Muscle of leg (tissue), 11 donors: ENCODE data around the gene ZNF408. TPM values are rescaled to one million over a fixed set of nuclear protein-coding genes. Genes with fewer than 3 reads are reported as not detected.

Source experiments
- DNase-seq: peaks from one replicate; pipeline ENCODE4 v3.0.0; 2013
- H3K27ac ChIP-seq: one replicate; pipeline ENCODE4 v1.5.1; 2013; ENCODE audit warnings: mild to moderate bottlenecking, low read length, control low read depth
- H3K27me3 ChIP-seq: one replicate; pipeline ENCODE4 v1.6.1; 2013; ENCODE audit warnings: low read length; ENCODE audit not compliant: control insufficient read depth, insufficient read depth
- H3K36me3 ChIP-seq: one replicate; pipeline ENCODE4 v1.6.1; 2013; ENCODE audit warnings: low read length; ENCODE audit not compliant: control insufficient read depth, insufficient read depth
- H3K4me1 ChIP-seq: one replicate; pipeline ENCODE4 v1.6.1; 2013; ENCODE audit warnings: low read length; ENCODE audit not compliant: control insufficient read depth, insufficient read depth
- H3K4me3 ChIP-seq: one replicate; pipeline ENCODE4 v1.5.1; 2013; ENCODE audit warnings: low read length, control low read depth
- H3K9me3 ChIP-seq: replicated peaks from 2 replicates; pipeline ENCODE4 v1.6.1; 2013; ENCODE audit warnings: low read depth, low read length; ENCODE audit not compliant: control insufficient read depth
- WGBS: methylation state at CpG from one replicate; pipeline ENCODE4 v1.1.5; 2013; ENCODE audit warnings: missing lambda C conversion rate; ENCODE audit not compliant: insufficient coverage; 5-methylcytosine and 5-hydroxymethylcytosine counted together
- polyA plus RNA-seq, 8 donors: library from polyadenylated mRNA; unstranded; fragments of 120-200 nt; gene quantifications; one replicate each; pipeline versions ENCODE4 v1.2.1 to v1.2.3, GENCODE V29; 2013; ENCODE audit warnings: inconsistent platforms in 1 of 8, low replicate concordance in 1 of 8; ENCODE audit not compliant: insufficient read length in 8 of 8, insufficient read depth in 1 of 8
- total RNA-seq: library from RNA; stranded (reverse); fragments of 120-200 nt; gene quantifications from one replicate; pipeline ENCODE4 v1.2.4, GENCODE V29; 2013

The ZNF408 gene
- total and polyA plus RNA-seq, 9 donors = 5.8 to 14.8 (median 8.3) TPM

GRCh38 chr11:46736615-46737014 lies 35.8 kb downstream of the ZNF408 start:
- Histone ChIP-seq H3K27me3 (no peaks in the 10 kb centered on the region), H3K36me3 (peaks cover 7% of the 10 kb centered on the region), H3K4me1 (no peaks in the 10 kb centered on the region), H3K4me3 (no peak overlapping the region), H3K27ac (no peak overlapping the region), H3K9me3 (no peaks in the 10 kb centered on the region)
- WGBS = 86% methylated on average over 2 of the region's 5 CpGs
- DNase-seq = no peak

GRCh38 chr11:46737699-46738098 lies 36.9 kb downstream of the ZNF408 start:
- Histone ChIP-seq H3K27ac (no peak overlapping the region), H3K4me1 (no peaks in the 10 kb centered on the region), H3K36me3 (peaks cover 18% of the 10 kb centered on the region), H3K4me3 (no peak overlapping the region), H3K9me3 (no peaks in the 10 kb centered on the region), H3K27me3 (no peaks in the 10 kb centered on the region)
- no peak for DNase-seq
- 90% methylated on average over 3 of the region's 11 CpGs for WGBS

GRCh38 chr11:46738887-46739286 lies 38.1 kb downstream of the ZNF408 start:
- no peaks in the 10 kb centered on the region for H3K4me1 ChIP-seq
- H3K36me3 ChIP-seq = peaks cover 29% of the 10 kb centered on the region
- H3K27ac ChIP-seq = no peak overlapping the region
- no peak for DNase-seq
- H3K27me3 ChIP-seq = no peaks in the 10 kb centered on the region
- no peaks in the 10 kb centered on the region for H3K9me3 ChIP-seq
- H3K4me3 ChIP-seq = no peak overlapping the region
- WGBS = 66% methylated on average over 5 of the region's 6 CpGs

GRCh38 chr11:46741600-46742484 lies 41.0 kb downstream of the ZNF408 start:
- H3K27ac ChIP-seq = no peak overlapping the region
- no peak overlapping the region for H3K4me3 ChIP-seq
- 55% methylated on average over 3 of the region's 12 CpGs for WGBS
- no peaks in the 10 kb centered on the region for H3K9me3 ChIP-seq
- peak; percentile 20 for DNase-seq
- H3K27me3 ChIP-seq = no peaks in the 10 kb centered on the region
- peaks cover 47% of the 10 kb centered on the region for H3K36me3 ChIP-seq
- H3K4me1 ChIP-seq = no peaks in the 10 kb centered on the region

GRCh38 chr11:46743043-46743442 lies 42.2 kb downstream of the ZNF408 start:
- no peak overlapping the region for H3K27ac ChIP-seq

GRCh38 chr11:46743693-46744339 lies 43.0 kb downstream of the ZNF408 start:
- Histone ChIP-seq H3K27me3 (no peaks in the 10 kb centered on the region), H3K36me3 (peaks cover 61% of the 10 kb centered on the region), H3K27ac (no peak overlapping the region), H3K9me3 (no peaks in the 10 kb centered on the region), H3K4me3 (no peak overlapping the region), H3K4me1 (no peaks in the 10 kb centered on the region)
- 97% methylated on average over 6 of the region's 10 CpGs for WGBS
- no peak for DNase-seq

More at GRCh38 chr11:46743043-46743442, 42.2 kb downstream of the ZNF408 start:
- Histone ChIP-seq H3K9me3 (no peaks in the 10 kb centered on the region), H3K4me3 (no peak overlapping the region), H3K36me3 (peaks cover 58% of the 10 kb centered on the region), H3K27me3 (no peaks in the 10 kb centered on the region), H3K4me1 (no peaks in the 10 kb centered on the region)
- no peak for DNase-seq
- no CpG with 5 or more reads among the region's 2 CpGs for WGBS

- no peak overlapping the region for H3K4me3 ChIP-seq
- no peaks in the 10 kb centered on the region for H3K4me1 ChIP-seq
- no peaks in the 10 kb centered on the region for H3K9me3 ChIP-seq
- no peak for DNase-seq
- no peaks in the 10 kb centered on the region for H3K27me3 ChIP-seq
- H3K36me3 ChIP-seq = peaks cover 70% of the 10 kb centered on the region
- no peak overlapping the region for H3K27ac ChIP-seq
- no CpG with 5 or more reads among the region's 1 CpG for WGBS
Measured at GRCh38 chr11:46745328-46745727, 44.5 kb downstream of the ZNF408 start.

- no peak for DNase-seq
- no peaks in the 10 kb centered on the region for H3K4me1 ChIP-seq
- H3K9me3 ChIP-seq = no peaks in the 10 kb centered on the region
- no peak overlapping the region for H3K4me3 ChIP-seq
- no peak overlapping the region for H3K27ac ChIP-seq
- H3K27me3 ChIP-seq = no peaks in the 10 kb centered on the region
- H3K36me3 ChIP-seq = peaks cover 74% of the 10 kb centered on the region
- no CpG with 5 or more reads among the region's 3 CpGs for WGBS
Measured at GRCh38 chr11:46745995-46746394, 45.2 kb downstream of the ZNF408 start.

GRCh38 chr11:46747150-46747549 lies 46.3 kb downstream of the ZNF408 start:
- H3K4me1 ChIP-seq = no peaks in the 10 kb centered on the region
- no peaks in the 10 kb centered on the region for H3K9me3 ChIP-seq
- H3K36me3 ChIP-seq = peaks cover 69% of the 10 kb centered on the region
- WGBS = no CpG with 5 or more reads among the region's 6 CpGs
- H3K27me3 ChIP-seq = no peaks in the 10 kb centered on the region
- no peak for DNase-seq
- no peak overlapping the region for H3K4me3 ChIP-seq
- H3K27ac ChIP-seq = no peak overlapping the region
